Activated T-cell treated with anti-CD3 and anti-CD28 coated beads for 1 hour (primary cell): ENCODE results near the gene LSAMP.
"Not testable (repeated sequence)": the region's sequence is repeated elsewhere in the genome, so short reads cannot be mapped to it uniquely, and the experiment has no call there.

Experiments
- DNase-seq: peaks from one replicate; pipeline ENCODE4 v3.0.0-alpha.2; 2020; ENCODE audit warnings: low read depth

Gene LSAMP

GRCh38 chr3:116238846-116239565 lies 206.3 kb downstream of the LSAMP start:
- no peak for DNase-seq

DNA sequence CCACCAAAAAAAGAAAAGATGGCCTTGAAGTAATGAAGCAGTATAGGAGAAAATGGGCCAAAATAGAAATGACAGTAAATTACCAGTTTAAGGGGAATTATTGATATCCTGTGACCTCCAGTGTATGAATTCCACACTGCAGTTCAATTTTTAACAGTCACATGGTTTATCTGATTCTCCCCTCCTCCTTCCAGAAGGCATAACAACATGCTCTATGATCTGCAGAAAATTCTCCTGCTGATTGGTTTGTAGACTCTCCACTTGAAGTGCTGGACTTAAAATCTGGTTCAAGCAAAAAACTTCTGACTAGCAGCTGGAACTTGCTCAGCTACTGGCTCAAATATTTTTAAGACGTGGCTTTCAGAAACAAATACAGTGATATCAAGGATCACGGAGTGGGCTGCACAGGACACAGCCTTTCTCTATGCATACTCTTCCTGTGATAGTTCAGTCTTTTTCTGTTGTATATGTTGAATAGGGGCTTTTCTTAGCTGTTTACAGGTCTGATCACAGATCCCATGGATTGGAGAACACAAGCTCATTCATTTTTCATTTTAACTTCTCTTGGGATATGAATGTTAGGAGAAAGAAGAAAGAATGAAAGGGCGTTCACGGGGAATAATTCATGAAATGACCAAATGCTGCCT lies 211.5 kb downstream of the LSAMP start:
- no peak for DNase-seq

DNA sequence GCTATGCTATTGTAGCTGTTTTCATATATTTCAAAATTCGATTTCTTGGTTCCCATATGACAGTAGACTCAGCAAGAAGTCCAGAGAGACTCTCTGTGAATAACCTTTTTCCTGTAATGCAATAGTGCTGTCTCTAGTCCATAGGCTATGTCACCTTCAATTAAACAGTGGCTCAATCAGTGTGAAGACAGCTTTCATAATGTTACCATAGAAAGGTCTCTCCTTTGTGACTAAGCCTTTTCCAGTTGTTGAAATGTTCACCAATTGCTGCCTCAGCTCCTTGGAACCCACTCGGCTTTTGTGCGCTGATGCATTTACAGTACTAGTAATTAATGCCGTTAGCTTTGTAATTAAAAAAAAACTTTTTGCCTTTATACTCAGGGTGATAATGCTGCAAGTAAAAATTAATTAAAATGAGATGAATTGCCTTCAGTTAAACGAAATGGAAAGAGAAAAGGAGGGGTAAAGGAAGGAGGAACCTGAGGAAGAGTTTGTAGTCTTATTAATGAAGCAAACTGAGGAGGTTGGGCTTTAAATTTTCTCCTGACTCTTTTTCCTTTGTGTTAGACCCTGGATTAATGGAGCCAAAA lies 214.8 kb downstream of the LSAMP start:
- DNase-seq: no peak

GRCh38 chr3:116226266-116226665 lies 219.0 kb downstream of the LSAMP start:
- no peak for DNase-seq

GRCh38 chr3:116216761-116217160 lies 228.5 kb downstream of the LSAMP start:
- no peak for DNase-seq

- no peak for DNase-seq
These were observed 233.4 kb downstream of the LSAMP start for GRCh38 chr3:116211901-116212300.

GRCh38 chr3:116208830-116209229 lies 236.5 kb downstream of the LSAMP start:
- not testable (repeated sequence) for DNase-seq

DNA sequence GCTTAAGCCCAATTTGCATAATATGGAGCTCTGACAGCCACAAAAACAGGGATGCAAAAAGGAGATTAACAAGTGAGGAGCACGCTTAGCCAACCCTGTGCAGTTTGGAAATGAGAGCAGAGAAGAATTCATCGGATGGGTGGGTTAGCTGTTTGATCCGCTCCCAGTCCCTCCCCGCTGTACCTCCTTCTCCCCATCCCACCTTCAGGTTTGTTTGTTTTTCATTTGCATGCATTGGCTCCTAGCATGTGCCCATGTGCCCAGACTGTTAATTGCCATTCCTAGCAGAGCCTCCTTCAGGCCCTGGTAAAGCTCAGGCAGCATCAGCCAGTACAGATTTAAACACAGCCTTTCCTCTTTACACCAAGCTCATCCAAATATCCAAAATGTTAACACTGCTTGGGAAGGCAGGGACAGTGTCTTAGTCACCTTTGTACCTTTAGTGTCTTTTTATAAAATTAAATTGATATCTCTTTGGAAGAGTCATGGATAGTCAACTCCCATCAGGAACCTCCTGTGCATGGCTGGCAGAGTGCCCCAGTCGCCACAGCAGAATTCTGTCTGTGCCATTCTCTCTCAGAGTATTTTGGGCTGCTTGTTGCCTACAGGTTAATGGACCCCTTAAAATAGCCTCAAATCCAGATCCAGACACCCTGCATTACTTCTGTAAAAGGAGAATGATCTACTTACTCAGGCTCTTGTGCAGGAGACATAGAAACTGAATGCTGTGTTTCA lies 244.2 kb downstream of the LSAMP start:
- no peak for DNase-seq

DNA sequence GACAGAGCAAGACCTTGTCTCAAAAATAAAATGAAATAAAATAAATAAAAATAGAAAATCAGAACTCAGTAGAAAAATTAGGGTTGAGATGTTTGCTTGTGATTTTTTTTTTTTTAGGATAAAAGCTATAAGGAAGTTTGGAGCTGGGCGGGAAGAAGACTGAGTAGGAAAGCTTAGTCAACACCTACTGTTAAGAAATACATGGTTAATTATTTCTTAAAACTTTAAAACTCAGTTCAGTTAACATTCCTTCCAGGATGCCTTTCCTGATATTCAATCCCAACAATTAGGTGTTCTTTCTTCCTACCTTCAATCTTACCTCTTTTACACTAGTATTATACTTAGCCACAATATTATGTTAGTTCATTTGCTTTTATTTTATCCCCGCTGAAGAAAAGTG lies 246.2 kb downstream of the LSAMP start:
- DNase-seq: no peak

DNA sequence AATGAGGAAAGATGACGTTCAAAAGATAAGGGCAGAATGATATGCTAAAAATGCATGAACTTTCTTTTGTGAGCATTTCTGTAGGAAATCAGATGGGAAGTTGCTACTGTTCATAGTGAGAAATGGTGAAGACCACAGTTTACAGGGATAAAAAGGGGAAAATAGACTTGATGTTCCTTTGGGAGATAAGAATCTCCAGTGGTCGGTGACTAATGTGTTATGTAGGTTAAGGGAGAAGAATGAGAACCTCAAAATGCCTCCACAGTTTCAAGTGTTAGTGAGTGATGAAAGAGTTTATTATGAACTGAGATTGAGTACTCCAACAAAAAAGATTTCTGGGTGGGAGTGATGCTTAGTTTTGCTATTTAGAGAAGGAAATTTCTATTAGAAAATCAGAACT lies 247.2 kb downstream of the LSAMP start:
- DNase-seq: no peak

DNA sequence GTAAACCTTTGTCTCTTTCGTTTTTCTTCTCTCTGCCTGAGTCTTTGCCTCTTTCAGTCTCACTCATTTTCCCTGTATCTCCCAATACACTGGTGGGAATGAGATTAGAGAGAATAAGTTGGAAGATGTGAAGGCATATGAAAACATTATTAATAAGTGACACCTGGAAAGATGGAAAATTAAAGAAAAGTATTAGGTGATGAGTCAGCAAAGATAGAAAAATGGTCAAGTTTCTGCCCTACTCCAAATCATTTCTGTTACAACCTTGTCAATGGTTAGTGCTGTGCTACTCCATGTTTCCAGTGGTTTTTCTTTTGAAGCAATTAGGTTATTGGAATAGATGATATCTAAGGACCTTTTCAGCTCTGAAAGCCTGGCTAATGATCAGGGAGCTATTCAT lies 252.8 kb downstream of the LSAMP start:
- no peak for DNase-seq

- DNase-seq: no peak
These were observed 253.9 kb downstream of the LSAMP start for GRCh38 chr3:116191409-116191808.

DNA sequence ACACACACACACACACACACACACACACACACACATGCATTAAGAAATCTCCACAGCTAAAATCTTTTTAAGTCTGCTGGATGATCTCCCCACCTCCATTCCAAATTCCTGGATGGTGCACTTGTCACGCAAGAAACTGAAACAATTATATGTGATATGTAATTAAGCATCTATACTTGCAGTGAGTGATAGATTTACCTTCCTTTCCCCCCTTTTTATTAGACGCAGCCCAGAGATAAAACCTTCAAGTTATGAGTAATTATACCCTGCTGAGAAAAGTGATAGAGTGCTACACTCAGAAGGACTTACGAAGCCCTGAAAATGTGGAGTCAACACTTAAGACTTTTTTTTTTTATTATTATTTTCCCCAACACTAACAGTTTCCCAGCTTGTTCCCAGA lies 255.2 kb downstream of the LSAMP start:
- no peak for DNase-seq

DNA sequence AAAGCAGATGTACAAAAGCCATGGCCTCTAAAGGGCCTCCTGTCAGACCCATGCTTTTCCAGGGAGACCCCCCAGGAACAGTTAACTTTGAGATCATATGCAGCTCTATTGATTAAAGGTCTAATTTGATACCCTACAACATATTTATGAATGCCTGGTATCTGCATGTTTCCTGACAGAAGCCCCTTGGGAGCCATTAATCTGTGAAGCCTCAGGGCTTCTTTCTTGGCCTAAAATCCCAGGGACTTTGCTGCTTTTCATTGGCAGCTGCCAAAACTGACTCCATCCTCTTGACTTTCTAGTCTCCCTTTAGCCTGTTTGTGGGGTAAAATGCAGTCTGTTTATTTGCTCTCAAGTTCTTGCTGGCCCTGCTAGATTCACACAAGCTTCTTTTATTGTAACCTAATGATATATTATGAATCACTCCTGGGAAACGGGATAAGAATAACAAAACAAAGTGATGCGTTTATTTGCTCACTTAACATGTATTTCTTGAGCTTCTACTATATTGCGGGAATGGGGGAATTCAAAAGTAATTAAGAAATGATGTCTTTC lies 257.0 kb downstream of the LSAMP start:
- no peak for DNase-seq

DNA sequence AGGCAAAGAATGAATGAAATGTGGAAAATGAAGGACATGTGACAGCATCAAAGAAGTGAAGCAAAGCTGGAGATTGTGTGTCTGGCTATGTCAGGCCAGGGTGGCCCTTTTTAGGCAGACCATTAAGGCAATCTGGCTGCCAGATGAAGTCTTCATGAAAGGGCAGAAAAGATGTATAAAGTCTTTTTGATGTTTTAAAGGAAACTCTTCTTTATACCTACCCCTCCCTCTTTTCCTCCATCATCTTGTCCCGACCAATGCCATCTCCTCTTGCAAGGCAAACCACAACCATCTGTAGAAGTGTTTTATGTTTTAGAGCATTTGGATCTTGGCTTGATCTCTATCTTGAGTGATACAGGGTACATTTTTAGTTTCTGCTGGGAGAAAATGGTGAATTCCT lies 259.2 kb downstream of the LSAMP start:
- DNase-seq: no peak

DNA sequence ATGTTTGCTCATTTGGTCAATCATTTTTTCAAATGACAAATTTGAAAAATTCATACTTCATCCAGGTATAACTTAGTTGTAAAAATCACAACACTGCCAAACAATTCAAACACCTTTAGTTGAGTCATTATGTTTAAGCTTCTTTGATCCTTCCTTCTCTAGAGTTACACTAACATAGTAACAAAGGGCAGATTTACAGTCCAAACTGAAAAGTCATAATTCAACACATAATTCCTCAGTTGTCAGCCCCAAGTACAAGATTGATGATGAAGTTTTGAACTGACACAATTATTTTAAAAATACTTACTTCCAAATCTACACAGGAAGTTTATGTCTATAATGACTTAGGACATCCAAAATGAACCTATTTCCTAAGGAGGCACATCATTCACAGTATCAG lies 264.1 kb downstream of the LSAMP start:
- DNase-seq: no peak

DNA sequence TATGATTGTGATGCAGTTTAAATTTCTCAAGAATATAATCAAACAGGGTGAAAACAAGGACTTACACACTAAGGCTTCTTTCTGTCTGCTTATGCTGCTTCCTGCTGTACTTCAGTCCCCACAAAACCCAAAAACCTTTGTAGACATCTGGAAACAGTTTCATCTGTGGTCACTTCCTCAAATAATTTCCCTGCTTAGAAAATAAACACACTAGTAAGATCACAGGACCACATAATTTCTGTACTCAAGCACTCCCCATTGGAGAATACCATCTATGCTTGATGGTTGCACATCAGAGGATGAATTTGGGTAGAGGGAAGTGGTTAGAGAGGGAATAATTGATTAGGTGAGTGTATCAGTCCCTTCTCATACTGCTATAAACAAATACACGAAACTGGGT lies 266.2 kb downstream of the LSAMP start:
- no peak for DNase-seq

DNA sequence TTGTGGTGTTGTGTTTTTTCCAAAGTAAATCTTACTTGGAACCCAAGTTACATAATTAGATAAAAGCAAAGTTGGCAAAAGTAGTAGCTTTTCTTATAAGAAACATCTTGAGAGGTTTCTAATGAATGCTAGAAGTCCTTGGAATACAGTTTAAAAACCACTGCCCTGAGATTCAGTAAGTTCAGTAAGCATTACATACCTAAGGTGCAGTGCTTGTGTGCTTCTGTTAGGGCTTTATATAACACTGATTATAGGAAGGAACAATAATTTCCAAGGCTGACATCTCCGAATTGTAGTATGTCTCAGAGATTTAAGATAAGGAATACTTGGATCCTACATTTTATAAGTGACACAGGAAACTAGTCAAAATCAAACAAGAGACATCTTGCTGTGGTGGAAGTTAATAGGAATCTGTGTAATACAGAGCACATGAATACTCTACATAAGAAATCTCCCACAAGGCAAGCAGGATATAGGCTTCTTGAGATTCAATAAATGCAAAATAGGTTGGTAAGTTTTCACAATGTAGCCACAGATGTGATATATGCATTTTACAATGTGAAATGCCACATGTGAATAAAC lies 268.2 kb downstream of the LSAMP start:
- no peak for DNase-seq

GRCh38 chr3:116166121-116166520 lies 279.2 kb downstream of the LSAMP start:
- DNase-seq: no peak

- DNase-seq: no peak
These were observed 279.6 kb downstream of the LSAMP start for GRCh38 chr3:116165641-116166040.

DNA sequence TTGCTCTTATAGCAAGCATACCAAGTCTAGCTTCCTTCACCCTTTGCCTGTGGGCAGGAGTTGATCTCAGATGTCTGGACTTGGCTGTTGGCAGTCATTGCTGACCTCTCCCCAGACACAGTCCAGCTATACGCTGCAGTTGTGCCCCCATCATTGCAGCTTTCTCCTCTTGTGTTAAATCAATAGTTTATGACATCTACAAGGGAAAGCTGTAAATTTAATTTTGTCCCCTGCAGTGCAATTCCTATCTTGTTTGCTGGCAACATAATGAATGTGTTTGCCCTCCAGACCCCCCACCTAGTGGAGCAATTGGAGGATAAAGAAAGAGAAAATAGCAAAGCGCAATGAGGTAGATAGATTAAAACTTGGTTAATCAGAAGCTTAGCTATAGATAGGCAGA lies 280.2 kb downstream of the LSAMP start:
- no peak for DNase-seq

GRCh38 chr3:116164039-116164438 lies 281.2 kb downstream of the LSAMP start:
- no peak for DNase-seq
